IPS DF 6.9 (cell line): Measurements from ENCODE around the gene UBE2M.

Experiments used
- DNase-seq: peaks from one replicate; pipeline ENCODE4 v3.0.0-alpha.2; 2013; ENCODE audit warnings: low read depth, low spot score
- H3K27ac ChIP-seq: one replicate; pipeline ENCODE4 v1.5.1; 2013; ENCODE audit warnings: low read length, control low read depth
- H3K27me3 ChIP-seq: 2 replicates; pipeline ENCODE4 v1.6.1; 2013; ENCODE audit warnings: mild to moderate bottlenecking, low read length; ENCODE audit not compliant: control insufficient read depth, insufficient read depth
- H3K36me3 ChIP-seq: 2 replicates; pipeline ENCODE4 v1.6.1; 2013; ENCODE audit warnings: low read length; ENCODE audit not compliant: control insufficient read depth, insufficient read depth
- H3K4me1 ChIP-seq: 2 replicates; pipeline ENCODE4 v1.6.1; 2013; ENCODE audit warnings: low read length; ENCODE audit not compliant: control insufficient read depth, insufficient read depth
- H3K4me3 ChIP-seq: 2 replicates; pipeline ENCODE4 v1.5.1; 2013; ENCODE audit warnings: mild to moderate bottlenecking, low read length
- H3K9me3 ChIP-seq: 2 replicates; pipeline ENCODE4 v1.6.1; 2013; ENCODE audit warnings: low read length, inconsistent platforms; ENCODE audit not compliant: control insufficient read depth, insufficient read depth
- WGBS: extraction: QIAGEN DNeasy Blood & Tissue Kit; methylation state at CpG from one replicate; pipeline ENCODE4 v1.1.7; 2013; ENCODE audit warnings: mixed read lengths, missing lambda C conversion rate; ENCODE audit not compliant: insufficient read length, insufficient coverage; 5-methylcytosine and 5-hydroxymethylcytosine counted together

Gene UBE2M

DNA sequence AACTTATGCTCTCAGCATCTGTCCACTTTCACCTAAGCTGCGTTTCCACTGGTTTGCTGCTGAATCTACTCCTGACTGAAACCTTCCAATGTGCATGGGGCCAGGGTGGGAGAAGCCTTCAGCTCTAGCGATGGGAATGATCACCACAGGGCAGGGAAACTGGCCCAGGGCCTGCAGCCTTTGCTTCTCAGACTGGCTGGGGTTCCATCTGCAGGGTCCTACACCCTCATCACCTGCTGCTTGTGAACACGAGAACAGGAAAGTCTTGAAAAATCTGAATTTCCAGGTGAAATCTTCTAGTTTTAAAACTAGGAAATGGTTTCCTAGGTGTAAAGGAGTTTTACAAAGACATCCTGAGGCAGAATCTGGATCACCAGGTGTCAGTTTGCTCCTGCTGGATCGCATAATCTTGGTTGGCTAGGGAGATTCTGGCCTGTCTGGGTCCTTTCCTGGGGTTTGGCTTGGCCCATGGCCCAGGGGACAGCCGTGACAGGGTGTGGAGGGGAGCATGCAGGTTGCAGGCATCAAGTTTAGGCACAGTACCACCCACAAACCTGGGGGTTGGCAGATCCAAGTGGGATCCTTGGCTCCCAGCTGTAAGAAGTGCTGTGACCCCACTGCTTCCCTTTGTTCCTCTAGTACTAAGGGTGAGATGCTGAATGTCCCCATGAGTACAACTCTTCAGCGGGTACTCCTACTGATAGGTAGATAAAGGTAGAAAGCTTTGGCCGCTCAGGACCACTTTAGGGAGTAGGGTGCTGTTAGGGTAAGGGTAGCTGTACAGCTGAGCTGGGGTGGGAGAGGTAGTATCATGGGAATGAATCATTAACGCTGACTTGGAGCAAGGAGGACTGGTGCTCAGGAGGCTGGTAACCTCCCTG, 1.8 kb upstream of the UBE2M start:
- WGBS, result no CpG with 5 or more reads among the region's 8 CpGs
- H3K4me3 ChIP-seq, result peak overlapping the region; percentile 56; the same call in 1 of the 2 replicates

DNA sequence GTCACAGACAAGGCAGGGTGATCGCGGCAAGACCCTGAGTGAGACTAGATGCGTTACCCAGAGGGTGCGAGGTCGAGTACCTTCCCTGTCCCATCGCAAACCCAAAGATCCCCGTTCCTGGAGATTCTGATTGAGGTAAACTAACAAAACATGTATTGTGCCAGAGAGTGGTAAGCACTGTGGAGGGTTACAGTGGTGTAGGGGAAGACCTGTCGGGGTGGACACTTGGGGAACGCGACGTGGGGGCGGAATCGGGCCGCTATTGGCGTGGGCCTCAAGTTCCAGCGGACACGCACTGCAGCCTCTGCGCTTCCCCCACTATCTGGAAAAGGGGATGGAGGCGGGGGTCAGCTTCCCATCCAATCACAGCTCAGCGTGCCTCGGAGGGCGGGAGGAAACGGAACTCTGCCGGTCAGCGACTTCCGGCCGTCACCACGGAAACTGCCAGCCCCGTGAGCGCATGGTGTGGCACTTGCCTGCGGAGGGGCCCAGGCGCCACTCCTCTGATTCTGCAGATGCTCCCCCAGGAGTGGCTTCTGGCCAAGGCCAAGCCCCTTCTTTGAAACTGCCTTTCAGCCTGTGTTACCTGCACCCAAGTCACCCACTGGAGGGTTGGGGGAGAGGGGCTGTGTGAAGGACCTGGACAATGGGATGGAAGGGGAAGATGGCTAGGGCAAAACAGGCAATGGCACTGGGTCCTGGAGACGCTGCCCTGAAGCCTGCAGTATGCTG, 1.0 kb upstream of the UBE2M start:
- Histone ChIP-seq H3K4me1 (0 out of 2 replicates have a peak, but pooled peaks cover 2% of the 10 kb centered on the region), H3K9me3 (no peaks in the 10 kb centered on the region), H3K36me3 (peaks cover 8% of the 10 kb centered on the region), H3K27ac (no peak overlapping the region), H3K4me3 (peak overlapping the region; percentile 56; the same call in 1 of the 2 replicates), H3K27me3 (no peaks in the 10 kb centered on the region)
- no CpG with 5 or more reads among the region's 33 CpGs for WGBS
- peak; percentile 92 for DNase-seq

More for the DNA sequence above, 1.8 kb upstream of the UBE2M start:
- H3K9me3 ChIP-seq, result no peaks in the 10 kb centered on the region
- H3K36me3 ChIP-seq, result peaks cover 8% of the 10 kb centered on the region
- H3K27ac ChIP-seq, result no peak overlapping the region
- no peaks in the 10 kb centered on the region for H3K27me3 ChIP-seq
- DNase-seq, result no peak
- H3K4me1 ChIP-seq, result 0 out of 2 replicates have a peak, but pooled peaks cover 2% of the 10 kb centered on the region

DNA sequence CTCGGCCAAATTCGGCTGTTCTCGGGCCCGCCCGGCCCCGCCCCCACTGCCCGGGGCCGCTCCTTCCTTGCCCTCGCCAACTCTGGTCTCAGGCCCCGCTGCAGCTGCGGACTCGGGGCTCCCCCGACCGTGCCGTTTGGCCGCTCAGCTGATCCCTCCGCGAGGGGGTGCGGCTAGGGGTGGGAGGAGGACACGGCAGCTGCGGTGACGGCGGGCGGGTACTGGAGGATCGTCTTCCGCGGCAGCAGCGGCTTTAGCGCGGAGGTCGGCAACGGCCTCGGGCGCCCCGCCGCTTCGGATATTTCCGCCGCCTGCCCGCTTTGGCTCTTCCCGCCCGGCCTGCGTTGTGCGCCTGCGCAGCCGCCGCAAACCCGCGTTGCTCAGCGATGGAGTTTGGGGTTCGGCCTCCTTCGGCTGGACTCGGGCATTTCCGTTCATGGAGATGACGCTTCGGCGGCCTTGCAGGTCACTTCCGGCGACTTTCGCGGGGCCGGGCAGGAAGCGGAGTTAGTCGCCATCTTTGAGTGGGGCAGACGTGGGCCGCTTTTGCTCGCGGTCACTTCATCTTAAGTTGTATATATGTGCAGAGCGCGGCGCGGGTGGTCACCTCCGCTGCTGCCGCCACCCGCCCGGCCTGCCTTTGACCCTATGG, 338 bp upstream of the UBE2M start:
- Histone ChIP-seq H3K9me3 (no peaks in the 10 kb centered on the region), H3K4me3 (peak overlapping the region; percentile 91; the same call in 1 of the 2 replicates), H3K4me1 (0 out of 2 replicates have a peak, but pooled peaks cover 2% of the 10 kb centered on the region), H3K27ac (no peak overlapping the region), H3K36me3 (peaks cover 8% of the 10 kb centered on the region), H3K27me3 (no peaks in the 10 kb centered on the region)
- WGBS, result no CpG with 5 or more reads among the region's 76 CpGs
- DNase-seq, result peak; percentile 96

DNA sequence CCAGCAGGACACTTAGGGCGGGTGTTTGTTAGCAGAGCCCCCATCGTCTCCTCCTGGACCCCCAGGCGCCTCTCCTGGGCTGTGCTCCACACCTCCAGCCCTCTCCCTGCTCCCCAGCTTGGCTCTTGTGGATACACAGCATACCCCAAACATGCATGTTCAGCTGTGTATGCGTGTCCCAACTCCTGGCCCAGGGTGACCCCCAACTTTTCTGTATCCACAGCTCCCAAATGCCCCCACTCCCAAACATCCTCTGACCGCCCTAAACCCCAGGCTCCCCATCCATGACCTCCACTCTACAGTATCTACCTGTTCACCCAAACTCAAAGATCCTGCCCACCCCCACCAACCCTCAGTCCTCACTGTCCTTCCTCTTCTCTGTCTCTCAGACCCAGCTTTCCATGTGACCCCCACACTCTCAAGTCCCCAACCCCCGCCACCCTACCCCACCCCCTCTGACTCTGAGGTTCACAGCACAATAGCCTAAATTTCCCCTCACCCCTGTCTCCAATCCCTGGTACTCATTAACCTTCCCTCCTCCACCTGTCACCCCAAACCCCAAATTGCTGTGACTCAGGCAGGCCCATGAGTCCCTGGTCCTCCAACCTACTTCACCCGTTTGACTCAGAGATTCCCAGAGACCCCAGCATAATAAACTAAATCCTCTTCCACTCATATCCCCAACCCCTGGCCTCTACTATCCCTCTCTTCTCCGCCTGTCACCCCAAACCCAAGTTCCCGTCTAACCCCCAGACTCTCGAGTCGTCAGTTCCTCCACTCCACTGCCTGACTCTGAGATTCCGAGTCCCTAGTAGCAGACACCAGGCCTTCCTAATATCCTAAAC, 968 bp downstream of the UBE2M start:
- Histone ChIP-seq H3K36me3 (peaks cover 8% of the 10 kb centered on the region; the same call in 1 of the 2 replicates), H3K4me3 (peak overlapping the region; percentile 91; the same call in 1 of the 2 replicates), H3K27ac (no peak overlapping the region), H3K9me3 (no peaks in the 10 kb centered on the region), H3K4me1 (no peaks in the 10 kb centered on the region), H3K27me3 (no peaks in the 10 kb centered on the region)
- WGBS, result 100% methylated on average over 1 of the region's 12 CpGs
- DNase-seq, result no peak

DNA sequence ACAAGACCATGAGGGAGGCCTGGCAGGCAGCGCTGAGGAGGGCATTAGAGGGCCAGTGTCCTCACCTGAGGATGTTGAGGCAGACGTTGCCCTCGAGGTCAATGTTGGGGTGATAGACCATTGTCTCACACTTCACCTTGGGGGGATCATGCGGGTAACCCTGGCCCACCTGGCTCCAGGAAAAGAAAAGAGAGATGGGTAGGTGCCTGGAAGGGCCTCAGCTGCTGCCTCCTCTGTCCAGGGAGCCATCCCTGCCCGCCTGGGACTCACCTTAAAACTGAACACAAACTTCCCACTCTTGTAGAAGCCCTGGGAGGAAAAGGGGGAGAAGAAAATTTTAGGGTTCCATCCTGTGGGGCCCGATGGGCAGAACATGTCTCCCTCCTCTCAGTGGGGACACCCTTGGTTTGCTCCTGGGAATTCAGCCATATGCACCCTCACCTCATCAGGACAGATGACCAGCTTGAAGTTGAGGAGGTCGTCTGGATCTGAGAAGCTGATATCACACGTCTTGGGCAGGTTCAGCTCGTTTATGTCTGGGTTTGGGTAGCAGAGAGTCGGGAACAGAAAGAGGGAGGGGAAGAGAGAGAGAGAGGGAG, 1.7 kb downstream of the UBE2M start:
- no peak for DNase-seq
- Histone ChIP-seq H3K27me3 (no peaks in the 10 kb centered on the region), H3K27ac (no peak overlapping the region), H3K36me3 (peaks cover 13% of the 10 kb centered on the region; the same call in 1 of the 2 replicates), H3K4me1 (no peaks in the 10 kb centered on the region), H3K4me3 (no peak overlapping the region), H3K9me3 (no peaks in the 10 kb centered on the region)
- no CpG with 5 or more reads among the region's 10 CpGs for WGBS

DNA sequence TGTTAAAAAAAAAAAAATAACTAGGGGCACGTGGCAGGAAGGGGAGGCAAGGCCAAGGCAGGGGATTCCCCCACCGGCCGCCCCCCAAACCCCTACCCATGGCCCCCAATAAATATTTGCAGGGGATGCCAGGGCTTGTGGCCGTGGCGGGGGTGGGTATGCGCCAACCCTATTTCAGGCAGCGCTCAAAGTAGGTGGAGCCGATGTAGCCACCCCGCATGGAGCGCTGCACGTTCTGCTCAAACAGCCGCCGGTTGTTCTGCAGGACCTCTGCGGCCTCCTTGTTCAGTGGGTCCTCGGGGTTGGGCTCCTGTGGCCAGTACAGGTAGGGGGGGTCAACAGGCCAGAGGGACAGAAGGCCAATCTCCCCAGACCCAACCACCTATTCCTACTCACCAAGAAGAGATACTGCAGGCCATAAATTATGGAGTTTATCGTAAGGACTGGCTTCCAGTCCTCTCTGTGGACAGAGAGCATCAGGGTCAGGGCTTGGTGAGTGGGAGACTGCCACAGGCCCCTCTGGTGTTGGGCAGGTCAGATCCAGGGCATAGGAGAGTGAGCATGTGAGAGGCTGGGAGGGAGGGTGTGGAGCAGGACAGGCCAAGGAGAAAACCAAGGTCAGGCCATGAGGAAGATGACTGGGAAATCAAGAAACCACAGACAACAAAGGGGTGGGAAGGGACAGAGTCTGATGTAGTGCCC, 2.3 kb downstream of the UBE2M start:
- Histone ChIP-seq H3K9me3 (no peaks in the 10 kb centered on the region), H3K27ac (no peak overlapping the region), H3K4me1 (no peaks in the 10 kb centered on the region), H3K27me3 (no peaks in the 10 kb centered on the region), H3K4me3 (no peak overlapping the region), H3K36me3 (peaks cover 18% of the 10 kb centered on the region)
- no peak for DNase-seq
- no CpG with 5 or more reads among the region's 16 CpGs for WGBS

DNA sequence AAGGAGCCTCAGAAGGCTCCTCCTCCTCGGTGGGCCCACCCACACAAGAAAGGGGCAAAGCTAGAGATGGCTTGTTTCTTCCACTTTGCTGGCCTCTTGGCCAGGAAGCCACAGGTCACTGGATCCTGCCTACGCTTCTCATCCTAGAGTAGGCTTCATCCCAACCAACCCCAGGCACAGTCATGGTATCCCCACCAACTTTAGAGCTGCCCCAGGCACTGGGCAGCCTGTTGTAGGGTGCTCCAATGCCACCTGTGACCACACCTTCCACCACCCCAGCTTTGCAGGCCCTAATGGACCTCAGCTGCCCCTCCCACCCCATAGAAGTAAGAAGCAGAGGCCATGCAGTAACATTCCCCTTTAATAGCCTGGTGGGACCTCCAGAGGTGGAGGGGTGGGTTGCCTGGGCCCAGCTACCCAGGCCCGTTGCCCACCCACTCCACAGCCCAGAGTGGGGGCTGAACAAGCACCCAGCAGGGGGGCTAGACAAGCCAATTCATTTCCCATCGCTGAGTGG, 3.0 kb downstream of the UBE2M start:
- H3K4me3 ChIP-seq, result no peak overlapping the region; the same call in 1 of the 2 replicates
- no peak overlapping the region for H3K27ac ChIP-seq
- DNase-seq, result no peak
- no CpG with 5 or more reads among the region's 4 CpGs for WGBS
- H3K36me3 ChIP-seq, result peaks cover 25% of the 10 kb centered on the region
- H3K9me3 ChIP-seq, result no peaks in the 10 kb centered on the region
- no peaks in the 10 kb centered on the region for H3K27me3 ChIP-seq
- no peaks in the 10 kb centered on the region for H3K4me1 ChIP-seq

DNA sequence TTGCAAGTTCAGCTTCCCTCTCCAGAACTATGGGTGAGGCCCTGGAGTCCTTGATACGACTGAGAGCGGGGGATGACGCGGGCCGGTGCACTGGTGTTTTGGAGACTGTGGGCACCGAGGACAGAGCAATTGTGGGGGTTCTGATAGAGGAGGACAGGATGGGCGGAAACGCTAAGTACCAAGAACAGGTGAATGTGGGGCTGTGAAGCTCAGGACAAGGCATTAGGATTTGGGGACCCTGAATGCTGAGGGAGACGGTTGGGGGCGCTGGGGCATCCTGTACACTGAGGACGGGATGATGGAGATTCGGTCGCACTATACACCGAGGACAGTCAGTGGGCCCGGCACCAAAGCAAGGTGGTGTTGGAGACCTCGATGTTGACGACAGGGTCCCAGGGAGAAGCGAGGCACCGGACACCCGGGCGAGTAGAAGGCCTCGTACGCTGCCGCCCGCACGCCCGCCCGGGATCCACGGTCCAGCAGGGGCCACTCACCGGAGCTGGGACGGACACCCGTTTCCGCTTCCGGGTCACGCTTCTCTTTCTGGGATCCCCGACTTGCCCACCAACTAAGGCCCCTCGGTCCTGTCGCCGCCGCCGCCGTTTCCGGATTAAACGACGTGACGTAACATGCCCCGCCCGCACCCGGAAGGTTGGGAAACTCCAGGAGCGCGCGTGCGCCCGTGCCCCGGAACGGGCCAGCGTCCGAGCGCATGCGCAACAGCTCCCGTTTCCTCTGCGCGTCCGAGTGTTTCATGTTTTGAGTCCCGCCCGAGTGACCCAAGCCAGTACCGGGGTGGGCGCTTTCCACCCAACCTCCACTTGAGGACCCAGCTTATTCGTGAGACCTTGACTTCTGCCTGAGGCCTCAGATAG, 3.7 kb downstream of the UBE2M start, which contains the start of gene CHMP2A:
CHMP2A (minus strand) TSS at position 612 of the 875 bp plus-strand sequence. CDS start 893 bp downstream, outside the sequence.
- Histone ChIP-seq H3K4me3 (peak within 1 kb of the TSS; percentile 66; the same call in 1 of the 2 replicates), H3K27me3 (no peaks in the 10 kb centered on the region), H3K4me1 (no peaks in the 10 kb centered on the region), H3K36me3 (peaks cover 32% of the 10 kb centered on the region), H3K9me3 (no peaks in the 10 kb centered on the region), H3K27ac (no peak within 1 kb of the TSS)
- DNase-seq, result peak; percentile 87
- no CpG with 5 or more reads among the region's 69 CpGs for WGBS
